ENCODE results near the gene TSC22D1. TPM values are rescaled to one million over a fixed set of nuclear protein-coding genes. Genes with fewer than 3 reads are reported as not detected.

The TSC22D1 gene
- total RNA-seq, 2 experiments from 2014 or later, result 6.0 to 6.7 TPM

GRCh38 chr13:44498969-44499368 lies 77.2 kb downstream of the TSC22D1 start:
- Mint-ChIP-seq H3K27ac (no peak overlapping the region), H3K4me1 (peaks cover 11% of the 10 kb centered on the region), H3K9me3 (peaks cover 17% of the 10 kb centered on the region), H3K27me3 (no peaks in the 10 kb centered on the region), H3K36me3 (peaks cover 9% of the 10 kb centered on the region), H3K4me3 (no peak overlapping the region)
- DNase-seq, result no peak

GRCh38 chr13:44498502-44498901 lies 77.6 kb downstream of the TSC22D1 start:
- peaks cover 17% of the 10 kb centered on the region for H3K9me3 Mint-ChIP-seq
- no peaks in the 10 kb centered on the region for H3K27me3 Mint-ChIP-seq
- no peak overlapping the region for H3K27ac Mint-ChIP-seq
- DNase-seq, result no peak
- peaks cover 9% of the 10 kb centered on the region for H3K36me3 Mint-ChIP-seq
- peaks cover 11% of the 10 kb centered on the region for H3K4me1 Mint-ChIP-seq
- H3K4me3 Mint-ChIP-seq, result no peak overlapping the region

- Mint-ChIP-seq H3K36me3 (peaks cover 9% of the 10 kb centered on the region), H3K27me3 (no peaks in the 10 kb centered on the region), H3K27ac (no peak overlapping the region), H3K4me3 (no peak overlapping the region), H3K9me3 (peaks cover 17% of the 10 kb centered on the region), H3K4me1 (peaks cover 10% of the 10 kb centered on the region)
- DNase-seq, result no peak
Observed at GRCh38 chr13:44497801-44498200, 78.3 kb downstream of the TSC22D1 start.

GRCh38 chr13:44493213-44493812 lies 82.8 kb downstream of the TSC22D1 start:
- H3K27ac Mint-ChIP-seq, result no peak overlapping the region
- no peaks in the 10 kb centered on the region for H3K27me3 Mint-ChIP-seq
- no peak for DNase-seq
- H3K9me3 Mint-ChIP-seq, result peaks cover 17% of the 10 kb centered on the region
- peaks cover 8% of the 10 kb centered on the region for H3K36me3 Mint-ChIP-seq
- H3K4me1 Mint-ChIP-seq, result peaks cover 10% of the 10 kb centered on the region
- no peak overlapping the region for H3K4me3 Mint-ChIP-seq

- Mint-ChIP-seq H3K9me3 (peaks cover 4% of the 10 kb centered on the region), H3K27me3 (no peaks in the 10 kb centered on the region), H3K27ac (no peak overlapping the region), H3K4me3 (no peak overlapping the region), H3K36me3 (peaks cover 1% of the 10 kb centered on the region), H3K4me1 (peaks cover 13% of the 10 kb centered on the region)
- no peak for DNase-seq
Observed at GRCh38 chr13:44489751-44490150, 86.4 kb downstream of the TSC22D1 start.

- DNase-seq, result no peak
- H3K9me3 Mint-ChIP-seq, result no peaks in the 10 kb centered on the region
- H3K27me3 Mint-ChIP-seq, result no peaks in the 10 kb centered on the region
- H3K27ac Mint-ChIP-seq, result no peak overlapping the region
- H3K4me3 Mint-ChIP-seq, result no peak overlapping the region
- no peaks in the 10 kb centered on the region for H3K36me3 Mint-ChIP-seq
- peaks cover 20% of the 10 kb centered on the region for H3K4me1 Mint-ChIP-seq
Observed at GRCh38 chr13:44487989-44488388, 88.1 kb downstream of the TSC22D1 start.

- Mint-ChIP-seq H3K9me3 (no peaks in the 10 kb centered on the region), H3K4me1 (peaks cover 23% of the 10 kb centered on the region)
Observed at GRCh38 chr13:44484562-44485138, 91.5 kb downstream of the TSC22D1 start.

GRCh38 chr13:44474122-44474910 lies 101.8 kb downstream of the TSC22D1 start:
- DNase-seq, result no peak
- no peaks in the 10 kb centered on the region for H3K27me3 Mint-ChIP-seq
- no peaks in the 10 kb centered on the region for H3K36me3 Mint-ChIP-seq
- no peaks in the 10 kb centered on the region for H3K4me1 Mint-ChIP-seq
- no peak overlapping the region for H3K4me3 Mint-ChIP-seq
- no peak overlapping the region for H3K27ac Mint-ChIP-seq
- no peaks in the 10 kb centered on the region for H3K9me3 Mint-ChIP-seq

More at GRCh38 chr13:44484562-44485138, 91.5 kb downstream of the TSC22D1 start:
- H3K27ac Mint-ChIP-seq, result peak overlapping the region; percentile 27
- H3K36me3 Mint-ChIP-seq, result no peaks in the 10 kb centered on the region
- no peak for DNase-seq
- H3K27me3 Mint-ChIP-seq, result no peaks in the 10 kb centered on the region
- peak overlapping the region; percentile 44 for H3K4me3 Mint-ChIP-seq

GRCh38 chr13:44471686-44472085 lies 104.4 kb downstream of the TSC22D1 start:
- Mint-ChIP-seq H3K27ac (no peak overlapping the region), H3K36me3 (no peaks in the 10 kb centered on the region), H3K4me1 (peaks cover 9% of the 10 kb centered on the region), H3K27me3 (no peaks in the 10 kb centered on the region), H3K9me3 (no peaks in the 10 kb centered on the region), H3K4me3 (no peak overlapping the region)
- no peak for DNase-seq

GRCh38 chr13:44470638-44471562 lies 105.2 kb downstream of the TSC22D1 start:
- Mint-ChIP-seq H3K4me3 (no peak overlapping the region), H3K9me3 (no peaks in the 10 kb centered on the region), H3K4me1 (peaks cover 9% of the 10 kb centered on the region), H3K27me3 (no peaks in the 10 kb centered on the region), H3K27ac (no peak overlapping the region), H3K36me3 (no peaks in the 10 kb centered on the region)
- no peak for DNase-seq

GRCh38 chr13:44468874-44469273 lies 107.3 kb downstream of the TSC22D1 start:
- Mint-ChIP-seq H3K4me1 (peaks cover 9% of the 10 kb centered on the region), H3K27ac (no peak overlapping the region), H3K9me3 (no peaks in the 10 kb centered on the region), H3K27me3 (no peaks in the 10 kb centered on the region), H3K36me3 (no peaks in the 10 kb centered on the region), H3K4me3 (no peak overlapping the region)
- DNase-seq, result no peak

GRCh38 chr13:44465318-44465717 lies 110.8 kb downstream of the TSC22D1 start:
- H3K9me3 Mint-ChIP-seq, result no peaks in the 10 kb centered on the region
- H3K36me3 Mint-ChIP-seq, result no peaks in the 10 kb centered on the region

GRCh38 chr13:44464471-44464870 lies 111.7 kb downstream of the TSC22D1 start:
- Mint-ChIP-seq H3K4me3 (no peak overlapping the region), H3K27me3 (no peaks in the 10 kb centered on the region), H3K27ac (no peak overlapping the region), H3K9me3 (no peaks in the 10 kb centered on the region), H3K36me3 (no peaks in the 10 kb centered on the region), H3K4me1 (peaks cover 11% of the 10 kb centered on the region)
- no peak for DNase-seq

More at GRCh38 chr13:44465318-44465717, 110.8 kb downstream of the TSC22D1 start:
- H3K4me3 Mint-ChIP-seq, result no peak overlapping the region
- H3K27ac Mint-ChIP-seq, result no peak overlapping the region
- DNase-seq, result no peak
- H3K27me3 Mint-ChIP-seq, result no peaks in the 10 kb centered on the region
- H3K4me1 Mint-ChIP-seq, result peaks cover 9% of the 10 kb centered on the region

GRCh38 chr13:44463759-44464158 lies 112.4 kb downstream of the TSC22D1 start:
- no peak overlapping the region for H3K4me3 Mint-ChIP-seq
- no peak for DNase-seq
- H3K27me3 Mint-ChIP-seq, result no peaks in the 10 kb centered on the region
- H3K36me3 Mint-ChIP-seq, result no peaks in the 10 kb centered on the region
- no peaks in the 10 kb centered on the region for H3K9me3 Mint-ChIP-seq
- H3K27ac Mint-ChIP-seq, result no peak overlapping the region
- H3K4me1 Mint-ChIP-seq, result peaks cover 11% of the 10 kb centered on the region

- no peak overlapping the region for H3K27ac Mint-ChIP-seq
- no peak overlapping the region for H3K4me3 Mint-ChIP-seq
- no peaks in the 10 kb centered on the region for H3K9me3 Mint-ChIP-seq
- DNase-seq, result no peak
- H3K36me3 Mint-ChIP-seq, result no peaks in the 10 kb centered on the region
- H3K27me3 Mint-ChIP-seq, result no peaks in the 10 kb centered on the region
- H3K4me1 Mint-ChIP-seq, result peaks cover 7% of the 10 kb centered on the region
Observed at GRCh38 chr13:44459674-44460073, 116.5 kb downstream of the TSC22D1 start.

Data from activated naive CD8-positive, alpha-beta T cell treated with anti-CD3 and anti-CD28 coated beads for 36 hours (primary cell).